Endometrial microvascular endothelial cells (primary cell): ENCODE results near the gene HPSE2. TPM values are rescaled to one million over a fixed set of nuclear protein-coding genes. Genes with fewer than 3 reads are reported as not detected.

Source experiments
- in situ Hi-C: cut with HindIII; loops from 2 replicates; pipeline ENCODE4 v1.10.0; 2017; ENCODE audit warnings: low sequenced_read_pairs, low pct_unique_long_range_greater_than_20kb; ENCODE audit errors: inconsistent ontology term
- total RNA-seq: library from RNA; depleted of rRNA; stranded (reverse); fragments of >200 nt; gene quantifications from one replicate; pipeline ENCODE4 v1.2.3, GENCODE V29; 2015; ENCODE audit errors: inconsistent ontology term

The HPSE2 gene
- total RNA-seq, 1 donor from 2014 or later: not detected

- in situ Hi-C loops: loop anchor here (25.0 kb wide), 1 partner anchor 768 kb away; the partner anchor contains the start of gene HPSE2
Observed at GRCh38 chr10:98469001-98469931, 766.4 kb downstream of the HPSE2 start.

GRCh38 chr10:98467506-98468318, 767.9 kb downstream of the HPSE2 start:
- in situ Hi-C loops: loop anchor here (25.0 kb wide), 1 partner anchor 770 kb away; the partner anchor contains the start of gene HPSE2

GRCh38 chr10:98466861-98467505, 768.7 kb downstream of the HPSE2 start:
- in situ Hi-C loops: loop anchor here (25.0 kb wide), 1 partner anchor 770 kb away; the partner anchor contains the start of gene HPSE2

- in situ Hi-C loops: loop anchor here (25.0 kb wide), 1 partner anchor 771 kb away; the partner anchor contains the start of gene HPSE2
Observed at GRCh38 chr10:98465866-98466265, 769.8 kb downstream of the HPSE2 start.

- in situ Hi-C loops: loop anchor here (25.0 kb wide), 1 partner anchor 773 kb away; the partner anchor contains the start of gene HPSE2
Observed at GRCh38 chr10:98463976-98464754, 771.5 kb downstream of the HPSE2 start.

GRCh38 chr10:98463016-98463415, 772.6 kb downstream of the HPSE2 start:
- in situ Hi-C loops: loop anchor here (25.0 kb wide), 1 partner anchor 774 kb away; the partner anchor contains the start of gene HPSE2

- in situ Hi-C loops: loop anchor here (25.0 kb wide), 1 partner anchor 776 kb away; the partner anchor contains the start of gene HPSE2
Observed at GRCh38 chr10:98461500-98461842, 774.2 kb downstream of the HPSE2 start.

GRCh38 chr10:98460837-98461499, 774.7 kb downstream of the HPSE2 start:
- in situ Hi-C loops: loop anchor here (25.0 kb wide), 1 partner anchor 776 kb away; the partner anchor contains the start of gene HPSE2

- in situ Hi-C loops: loop anchor here (25.0 kb wide), 1 partner anchor 778 kb away; the partner anchor contains the start of gene HPSE2
Observed at GRCh38 chr10:98458809-98459784, 776.6 kb downstream of the HPSE2 start.

- in situ Hi-C loops: loop anchor here (25.0 kb wide), 1 partner anchor 780 kb away; the partner anchor contains the start of gene HPSE2
Observed at GRCh38 chr10:98457721-98458120, 777.9 kb downstream of the HPSE2 start.

- in situ Hi-C loops: loop anchor here (25.0 kb wide), 1 partner anchor 780 kb away; the partner anchor contains the start of gene HPSE2
Observed at GRCh38 chr10:98456686-98457482, 778.8 kb downstream of the HPSE2 start.

GRCh38 chr10:98456043-98456570, 779.5 kb downstream of the HPSE2 start:
- in situ Hi-C loops: loop anchor here (25.0 kb wide), 1 partner anchor 781 kb away; the partner anchor contains the start of gene HPSE2

- in situ Hi-C loops: loop anchor here (25.0 kb wide), 1 partner anchor 784 kb away; the partner anchor contains the start of gene HPSE2
Observed at GRCh38 chr10:98453729-98454128, 781.9 kb downstream of the HPSE2 start.

GRCh38 chr10:98450618-98451017, 785.0 kb downstream of the HPSE2 start:
- in situ Hi-C loops: loop anchor here (25.0 kb wide), 1 partner anchor 787 kb away; the partner anchor contains the start of gene HPSE2

GRCh38 chr10:98449287-98449686, 786.4 kb downstream of the HPSE2 start:
- in situ Hi-C loops: no loop called here
